HepG2 (cell line): ENCODE results near the gene CYP4F22. TPM values are rescaled to one million over a fixed set of nuclear protein-coding genes. Genes with fewer than 3 reads are reported as not detected.

Source experiments
- AKAP8 ChIP-seq: sonication (generic); formaldehyde crosslinking; IDR thresholded peaks from 2 replicates; pipeline ENCODE4 v1.5.1; 2020; ENCODE audit warnings: mild to moderate bottlenecking, missing genetic modification reagents
- CEBPG ChIP-seq: IDR thresholded peaks from 2 replicates; pipeline ENCODE4 v1.6.1; 2016
- CREB1 ChIP-seq, 2 experiments: fragments of 450-650 bp in 1 of 2; IDR thresholded peaks; 2 replicates each; pipeline ENCODE4 v1.6.1; 2016 to 2017; ENCODE audit warnings: control low read depth in 1 of 2, mild to moderate bottlenecking in 1 of 2, missing compliant biosample characterization in 1 of 2, missing genetic modification characterization in 1 of 2
- EHMT2 ChIP-seq: fragments of 200-600 bp; sonication (generic); IDR thresholded peaks from 2 replicates; pipeline ENCODE4 v1.7.0; 2017; ENCODE audit warnings: antibody characterized with exemption, low read depth, low read length, borderline replicate concordance
- ELF1 ChIP-seq: sonication (generic); formaldehyde crosslinking; IDR thresholded peaks from 2 replicates; pipeline ENCODE4 v1.4.0; 2020; ENCODE audit warnings: missing genetic modification reagents
- EP300 ChIP-seq, 3 experiments: sonication (generic) in 1 of 3; formaldehyde crosslinking in 1 of 3; IDR thresholded peaks; 2 replicates each; pipeline versions ENCODE4 v1.5.1 to v1.6.1; 2011 to 2020; ENCODE audit warnings: low read depth in 2 of 3, low read length in 2 of 3, borderline replicate concordance in 1 of 3, improper control_type of control experiment in 1 of 3, mild to moderate bottlenecking in 1 of 3, missing genetic modification reagents in 1 of 3, moderate library complexity in 1 of 3
- ESRRA ChIP-seq: sonication (generic); formaldehyde crosslinking; IDR thresholded peaks from 2 replicates; pipeline ENCODE4 v1.5.1; 2020; ENCODE audit warnings: mild to moderate bottlenecking, low read depth, missing genetic modification reagents
- FOXA3 ChIP-seq: IDR thresholded peaks from 2 replicates; pipeline ENCODE4 v1.6.1; 2016; ENCODE audit warnings: missing genetic modification reagents, missing compliant biosample characterization
- HMG20B ChIP-seq: conservative IDR thresholded peaks from 2 replicates; pipeline ENCODE4 v1.6.1; 2016; ENCODE audit warnings: missing genetic modification reagents, missing compliant biosample characterization
- HNF4A ChIP-seq: sonication (generic); formaldehyde crosslinking; IDR thresholded peaks from 2 replicates; pipeline ENCODE4 v1.4.0; 2020; ENCODE audit warnings: missing genetic modification reagents
- HOXA3 ChIP-seq: sonication (generic); formaldehyde crosslinking; IDR thresholded peaks from 2 replicates; pipeline ENCODE4 v1.5.0; 2020; ENCODE audit warnings: missing genetic modification reagents
- NCOA2 ChIP-seq: sonication (generic); formaldehyde crosslinking; IDR thresholded peaks from 2 replicates; pipeline ENCODE4 v1.8.0; 2022; ENCODE audit warnings: inconsistent platforms
- PITX1 ChIP-seq: sonication (generic); formaldehyde crosslinking; IDR thresholded peaks from 2 replicates; pipeline ENCODE4 v1.5.1; 2020; ENCODE audit warnings: mild to moderate bottlenecking, missing genetic modification reagents
- REPIN1 ChIP-seq: sonication (generic); formaldehyde crosslinking; IDR thresholded peaks from 2 replicates; pipeline ENCODE4 v1.8.0; 2022; ENCODE audit warnings: missing genetic modification reagents, low read depth, mild to moderate bottlenecking, borderline replicate concordance
- RXRA ChIP-seq: sonication (generic); formaldehyde crosslinking; IDR thresholded peaks from 2 replicates; pipeline ENCODE4 v1.5.1; 2020; ENCODE audit warnings: missing genetic modification reagents
- SKIL ChIP-seq: sonication (generic); formaldehyde crosslinking; IDR thresholded peaks from 2 replicates; pipeline ENCODE4 v1.8.0; 2022; ENCODE audit warnings: missing genetic modification reagents, mild to moderate bottlenecking, moderate library complexity, borderline replicate concordance
- ZNF121 ChIP-seq: sonication (generic); formaldehyde crosslinking; IDR thresholded peaks from 2 replicates; pipeline ENCODE4 v1.5.0; 2020; ENCODE audit warnings: mild to moderate bottlenecking, missing genetic modification reagents
- ZNF609 ChIP-seq: sonication (generic); formaldehyde crosslinking; IDR thresholded peaks from 2 replicates; pipeline ENCODE4 v1.4.0; 2020; ENCODE audit warnings: mild to moderate bottlenecking, missing genetic modification reagents, borderline replicate concordance
- ZSCAN25 ChIP-seq: sonication (generic); formaldehyde crosslinking; IDR thresholded peaks from 2 replicates; pipeline ENCODE4 v1.8.0; 2022; ENCODE audit warnings: mild to moderate bottlenecking, missing genetic modification reagents
- polyA plus RNA-seq, 8 experiments: library from polyadenylated mRNA; depleted of rRNA in 3 of 8; stranded (reverse) in 7 of 8; unstranded in 1 of 8; fragments of >200 nt; fragmentation: Illumina TruSeq in 4 of 8; extraction: Trizol in 4 of 8; gene quantifications; 2 replicates each; pipeline versions ENCODE4 v1.2.1 to v1.2.3, GENCODE V29; 2011 to 2016; ENCODE audit warnings: low read depth in 4 of 8, missing spikeins in 1 of 8, mixed read lengths in 1 of 8; ENCODE audit not compliant: insufficient read depth in 1 of 8
- total RNA-seq, 5 experiments: library from RNA; depleted of rRNA; stranded (reverse); fragments of >200 nt; fragmentation: Illumina TruSeq; extraction: Trizol; gene quantifications; 2 replicates each; pipeline ENCODE4 v1.2.3, GENCODE V29; 2016; ENCODE audit warnings: low read depth in 1 of 5
- TF ChIP-seq, protein P1 (sequence below): sonication (generic); formaldehyde crosslinking; IDR thresholded peaks from 2 replicates; pipeline ENCODE4 v1.5.1; 2020; ENCODE audit warnings: missing genetic modification reagents, mild to moderate bottlenecking, borderline replicate concordance

CYP4F22 gene
- total and polyA plus RNA-seq, 2 of the 13 experiments (the other 11 are each of a cell fraction or from before 2014, with no cell fraction given): 0.05 TPM; not detected in 1

DNA sequence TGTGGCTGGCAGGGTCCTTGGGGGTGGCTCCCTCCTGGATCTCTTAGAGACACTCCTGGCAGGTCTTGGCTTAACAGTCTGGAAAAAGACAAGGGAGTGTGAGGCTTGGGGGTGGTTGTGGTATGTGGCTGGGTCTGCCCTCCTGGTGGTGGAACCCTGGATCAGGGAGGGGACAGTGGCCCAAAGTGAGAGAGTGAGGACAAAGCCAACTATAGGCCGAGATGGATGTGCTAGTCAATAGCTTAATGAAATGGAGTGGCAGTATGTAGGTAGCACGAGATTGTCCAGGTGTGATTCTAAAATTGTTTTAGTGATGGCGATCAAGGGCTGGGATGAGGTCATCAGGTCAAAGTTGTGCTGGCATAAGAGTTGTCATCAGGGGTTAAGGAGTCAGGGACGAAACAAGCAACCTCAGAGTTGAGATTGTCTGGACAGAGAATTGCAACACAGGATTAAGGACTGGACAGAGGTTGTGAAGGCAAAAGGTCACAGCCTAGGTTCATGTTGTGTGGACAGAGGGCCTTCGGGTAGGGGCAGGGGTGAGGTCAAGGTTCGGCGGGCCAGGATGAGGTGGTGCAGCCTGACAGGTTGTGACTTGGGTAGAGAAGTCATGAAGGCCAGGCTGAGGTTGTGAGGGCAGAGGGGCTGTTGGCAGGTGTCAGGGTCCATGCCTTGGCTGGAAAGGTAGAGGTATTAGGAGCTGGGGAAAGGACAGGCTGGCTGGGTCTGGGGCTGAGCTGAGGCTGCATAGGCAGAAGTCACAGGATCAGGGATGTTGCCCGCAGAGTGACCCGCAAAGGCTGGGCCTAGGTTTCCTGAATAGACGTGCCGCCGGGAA is 39.4 kb upstream of the CYP4F22 start (continued):
- TF ChIP-seq SKIL (CRISPR knock-in tag): peak; percentile 82
- no peak for TF ChIP-seq AKAP8 (CRISPR knock-in tag)
- no peak for TF ChIP-seq EHMT2
- peak; percentile 62 for TF ChIP-seq CEBPG (CRISPR knock-in tag)
- TF ChIP-seq EP300 (IDR thresholded peaks at IDR 0.05; ENCODE audit: low read depth in 2 of 2, low read length in 2 of 2): peak in 1 of 2 experiments; percentile 73; a peak in 1 of 4 replicates
- no peak for TF ChIP-seq EP300 (CRISPR knock-in tag; IDR thresholded peaks at IDR 0.05; ENCODE audit: borderline replicate concordance)
- TF ChIP-seq, protein P1, sequence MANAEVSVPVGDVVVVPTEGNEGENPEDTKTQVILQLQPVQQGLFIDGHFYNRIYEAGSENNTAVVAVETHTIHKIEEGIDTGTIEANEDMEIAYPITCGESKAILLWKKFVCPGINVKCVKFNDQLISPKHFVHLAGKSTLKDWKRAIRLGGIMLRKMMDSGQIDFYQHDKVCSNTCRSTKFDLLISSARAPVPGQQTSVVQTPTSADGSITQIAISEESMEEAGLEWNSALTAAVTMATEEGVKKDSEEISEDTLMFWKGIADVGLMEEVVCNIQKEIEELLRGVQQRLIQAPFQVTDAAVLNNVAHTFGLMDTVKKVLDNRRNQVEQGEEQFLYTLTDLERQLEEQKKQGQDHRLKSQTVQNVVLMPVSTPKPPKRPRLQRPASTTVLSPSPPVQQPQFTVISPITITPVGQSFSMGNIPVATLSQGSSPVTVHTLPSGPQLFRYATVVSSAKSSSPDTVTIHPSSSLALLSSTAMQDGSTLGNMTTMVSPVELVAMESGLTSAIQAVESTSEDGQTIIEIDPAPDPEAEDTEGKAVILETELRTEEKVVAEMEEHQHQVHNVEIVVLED: no peak
- peak; percentile 38; the same call in 1 of the 2 replicates for TF ChIP-seq NCOA2 (CRISPR knock-in tag)
- TF ChIP-seq ZNF121 (CRISPR knock-in tag): 0 out of 2 replicates have a peak, but pooled peaks have one; percentile 28
- peak; percentile 91 for TF ChIP-seq RXRA (CRISPR knock-in tag)
- TF ChIP-seq ESRRA (CRISPR knock-in tag): peak; percentile 85; the same call in 1 of the 2 replicates
- TF ChIP-seq HNF4A (CRISPR knock-in tag): peak; percentile 95
- peak; percentile 92 for TF ChIP-seq PITX1 (CRISPR knock-in tag)
- TF ChIP-seq ZNF609 (CRISPR knock-in tag): peak; percentile 78; the same call in 1 of the 2 replicates
- no peak for TF ChIP-seq ELF1 (CRISPR knock-in tag)
- TF ChIP-seq ZSCAN25 (CRISPR knock-in tag): peak; percentile 94
- TF ChIP-seq CREB1 (IDR thresholded peaks at IDR 0.05): peak; percentile 56; the same call in 1 of the 2 replicates
- no peak for TF ChIP-seq CREB1 (CRISPR knock-in tag; IDR thresholded peaks at IDR 0.05)
- peak; percentile 43; the same call in 1 of the 2 replicates for TF ChIP-seq HOXA3
- TF ChIP-seq REPIN1 (CRISPR knock-in tag): 0 out of 2 replicates have a peak, but pooled peaks have one; percentile 24
- peak; percentile 18; the same call in 1 of the 2 replicates for TF ChIP-seq FOXA3 (CRISPR knock-in tag)
- 0 out of 2 replicates have a peak, but pooled peaks have one; percentile 42 for TF ChIP-seq HMG20B (CRISPR knock-in tag)
